HG03159 (cell line): ENCODE data around the gene PAFAH1B1.

Experiments
- ATAC-seq: cut with Tn5 transposase; IDR thresholded peaks from one replicate; pipeline ENCODE4 v1.9.1; 2021; ENCODE audit warnings: mild to moderate bottlenecking, moderate library complexity; ENCODE audit not compliant: unreplicated experiment

PAFAH1B1 gene

GRCh38 chr17:2712300-2713043 lies 119.0 kb downstream of the PAFAH1B1 start:
- ATAC-seq = no peak

GRCh38 chr17:2713881-2714280 lies 120.4 kb downstream of the PAFAH1B1 start:
- no peak for ATAC-seq

- ATAC-seq = no peak
Measured at GRCh38 chr17:2716649-2717048, 123.2 kb downstream of the PAFAH1B1 start.

- ATAC-seq = no peak
Measured at GRCh38 chr17:2718150-2718938, 124.9 kb downstream of the PAFAH1B1 start.

GRCh38 chr17:2719861-2720260 lies 126.4 kb downstream of the PAFAH1B1 start:
- ATAC-seq = no peak

GRCh38 chr17:2721603-2722002 lies 128.1 kb downstream of the PAFAH1B1 start:
- ATAC-seq = no peak

GRCh38 chr17:2722611-2723010 lies 129.2 kb downstream of the PAFAH1B1 start:
- no peak for ATAC-seq

GRCh38 chr17:2723505-2723996 lies 130.1 kb downstream of the PAFAH1B1 start:
- ATAC-seq = no peak

- no peak for ATAC-seq
Measured at GRCh38 chr17:2723997-2724783, 130.7 kb downstream of the PAFAH1B1 start.

GRCh38 chr17:2724784-2725164 lies 131.3 kb downstream of the PAFAH1B1 start:
- ATAC-seq = no peak

- no peak for ATAC-seq
Measured at GRCh38 chr17:2730764-2731353, 137.4 kb downstream of the PAFAH1B1 start.

GRCh38 chr17:2731807-2732206 lies 138.4 kb downstream of the PAFAH1B1 start:
- ATAC-seq = no peak

GRCh38 chr17:2734939-2735338 lies 141.5 kb downstream of the PAFAH1B1 start:
- ATAC-seq = no peak
